Progenitor cell of endocrine pancreas (in vitro differentiated cells): Measurements from ENCODE around the gene IPMK. TPM values are rescaled to one million over a fixed set of nuclear protein-coding genes. Genes with fewer than 3 reads are reported as not detected.
"Not testable (repeated sequence)": the region's sequence is repeated elsewhere in the genome, so short reads cannot be mapped to it uniquely, and the experiment has no call there.

Experiments used
- DNase-seq: peaks from one replicate; pipeline ENCODE4 v3.0.0; 2021; ENCODE audit warnings: low spot score; ENCODE audit not compliant: unreplicated experiment
- H3K27ac Mint-ChIP-seq: 2 replicates; pipeline ENCODE4 v1.8.0; 2021; ENCODE audit warnings: mild to moderate bottlenecking, moderate library complexity, mixed read lengths
- H3K27me3 Mint-ChIP-seq: 2 replicates; pipeline ENCODE4 v1.8.0; 2021; ENCODE audit warnings: mixed read lengths
- H3K36me3 Mint-ChIP-seq: 2 replicates; pipeline ENCODE4 v1.8.0; 2022; ENCODE audit warnings: mixed read lengths; ENCODE audit not compliant: insufficient read depth
- H3K4me1 Mint-ChIP-seq: 2 replicates; pipeline ENCODE4 v1.8.0; 2021; ENCODE audit warnings: low read depth, mixed read lengths
- H3K4me3 Mint-ChIP-seq: 2 replicates; pipeline ENCODE4 v1.8.0; 2021; ENCODE audit warnings: low read depth, mild to moderate bottlenecking, moderate library complexity, mixed read lengths
- H3K9me3 Mint-ChIP-seq: 2 replicates; pipeline ENCODE4 v1.8.0; 2021; ENCODE audit warnings: low read depth, mixed read lengths
- CTCF ChIP-seq: fragments of 200-600 bp; sonication (generic); IDR thresholded peaks from one replicate; pipeline ENCODE4 v1.5.0; 2021; ENCODE audit warnings: antibody characterized with exemption, mild to moderate bottlenecking; ENCODE audit not compliant: unreplicated experiment
- total RNA-seq: library from RNA; stranded (reverse); gene quantifications from 2 replicates; pipeline ENCODE4 v1.2.1, GENCODE V29; 2021

The IPMK gene
- total RNA-seq, 1 donor from 2014 or later = 5.7 TPM

GRCh38 chr10:58243801-58244200 is 23.9 kb downstream of the IPMK start:
- H3K27ac Mint-ChIP-seq, H3K4me3 Mint-ChIP-seq, H3K27me3 Mint-ChIP-seq, DNase-seq, H3K4me1 Mint-ChIP-seq: not testable (repeated sequence)
- peaks cover 19% of the 10 kb centered on the region for H3K36me3 Mint-ChIP-seq
- H3K9me3 Mint-ChIP-seq = peaks cover 16% of the 10 kb centered on the region

- no peak for TF ChIP-seq CTCF
- Mint-ChIP-seq H3K36me3 (peaks cover 16% of the 10 kb centered on the region), H3K4me1 (peaks cover 8% of the 10 kb centered on the region), H3K27ac (no peak overlapping the region), H3K4me3 (no peak overlapping the region), H3K9me3 (peaks cover 11% of the 10 kb centered on the region), H3K27me3 (no peaks in the 10 kb centered on the region)
- DNase-seq = no peak
Observed at GRCh38 chr10:58243269-58243668, 24.4 kb downstream of the IPMK start.

- peaks cover 26% of the 10 kb centered on the region for H3K36me3 Mint-ChIP-seq
- no peak overlapping the region for H3K27ac Mint-ChIP-seq
- TF ChIP-seq CTCF = no peak
- DNase-seq = no peak
- H3K9me3 Mint-ChIP-seq = peaks cover 11% of the 10 kb centered on the region
- peaks cover 8% of the 10 kb centered on the region for H3K4me1 Mint-ChIP-seq
- H3K4me3 Mint-ChIP-seq = no peak overlapping the region
- no peaks in the 10 kb centered on the region for H3K27me3 Mint-ChIP-seq
Observed at GRCh38 chr10:58241346-58241745, 26.3 kb downstream of the IPMK start.

GRCh38 chr10:58240531-58240930 is 27.2 kb downstream of the IPMK start:
- Mint-ChIP-seq H3K4me1 (peaks cover 8% of the 10 kb centered on the region), H3K36me3 (peaks cover 32% of the 10 kb centered on the region), H3K27me3 (no peaks in the 10 kb centered on the region), H3K27ac (no peak overlapping the region), H3K9me3 (peaks cover 11% of the 10 kb centered on the region), H3K4me3 (no peak overlapping the region)
- no peak for TF ChIP-seq CTCF
- no peak for DNase-seq

- peaks cover 38% of the 10 kb centered on the region for H3K36me3 Mint-ChIP-seq
- no peak overlapping the region for H3K4me3 Mint-ChIP-seq
- no peaks in the 10 kb centered on the region for H3K27me3 Mint-ChIP-seq
- H3K9me3 Mint-ChIP-seq = peaks cover 14% of the 10 kb centered on the region
- H3K4me1 Mint-ChIP-seq = peaks cover 8% of the 10 kb centered on the region
- DNase-seq = no peak
- no peak overlapping the region for H3K27ac Mint-ChIP-seq
- no peak for TF ChIP-seq CTCF
Observed at GRCh38 chr10:58239561-58240169, 28.0 kb downstream of the IPMK start.

GRCh38 chr10:58237014-58237834 is 30.5 kb downstream of the IPMK start:
- no peaks in the 10 kb centered on the region for H3K27me3 Mint-ChIP-seq
- DNase-seq = no peak
- H3K4me3 Mint-ChIP-seq = no peak overlapping the region
- H3K27ac Mint-ChIP-seq = no peak overlapping the region
- H3K9me3 Mint-ChIP-seq = peaks cover 15% of the 10 kb centered on the region
- no peak for TF ChIP-seq CTCF
- H3K4me1 Mint-ChIP-seq = peaks cover 8% of the 10 kb centered on the region
- H3K36me3 Mint-ChIP-seq = peaks cover 48% of the 10 kb centered on the region

GRCh38 chr10:58229856-58230255 is 37.8 kb downstream of the IPMK start:
- not testable (repeated sequence) for H3K4me1 Mint-ChIP-seq, DNase-seq, H3K4me3 Mint-ChIP-seq, H3K27me3 Mint-ChIP-seq, H3K27ac Mint-ChIP-seq
- H3K9me3 Mint-ChIP-seq = peaks cover 30% of the 10 kb centered on the region
- peaks cover 52% of the 10 kb centered on the region for H3K36me3 Mint-ChIP-seq
